ENCODE measurements around the gene KRTAP9-3.

DNA sequence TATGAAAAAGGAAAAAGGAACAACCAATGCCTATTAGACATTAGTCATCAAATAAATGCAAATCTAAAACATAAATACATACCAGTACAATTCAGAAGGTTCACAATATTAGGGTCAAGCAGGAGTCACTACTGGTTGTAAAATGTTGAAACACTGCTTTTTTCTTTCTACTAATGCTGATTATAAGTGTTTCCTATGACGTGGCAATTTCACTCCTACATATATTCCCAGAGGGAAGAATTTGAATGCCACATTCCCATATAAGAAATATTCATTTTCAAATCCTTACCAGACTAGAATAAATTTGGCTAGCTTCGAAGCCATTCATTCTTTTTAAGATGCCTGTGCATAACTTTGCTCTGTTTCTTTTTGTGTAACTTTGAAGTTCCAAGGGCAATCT, 8.4 kb upstream of the KRTAP9-3 start:
- no peak for TF ChIP-seq POLR2A (IDR thresholded peaks at IDR 0.05; ENCODE audit: low read depth, low read length)
- TF ChIP-seq POLR2AphosphoS5 (IDR thresholded peaks at IDR 0.05; ENCODE audit: low read depth, low read length): no peak
- no peak for TF ChIP-seq PAX5 (IDR thresholded peaks at IDR 0.05; ENCODE audit: insufficient read depth, low read length, severe bottlenecking)
- TF ChIP-seq TAF1 (IDR thresholded peaks at IDR 0.05; ENCODE audit: low read depth, low read length): no peak
- TF ChIP-seq SPI1 (IDR thresholded peaks at IDR 0.05; ENCODE audit: low read depth, low read length): no peak
- TF ChIP-seq POU2F2 (IDR thresholded peaks at IDR 0.05; ENCODE audit: low read depth, low read length): no peak

Measured in GM12891 (cell line).